ENCODE data around the gene FAM229B.
"Not testable (repeated sequence)": the region's sequence is repeated elsewhere in the genome, so short reads cannot be mapped to it uniquely, and the experiment has no call there.

The FAM229B gene

DNA sequence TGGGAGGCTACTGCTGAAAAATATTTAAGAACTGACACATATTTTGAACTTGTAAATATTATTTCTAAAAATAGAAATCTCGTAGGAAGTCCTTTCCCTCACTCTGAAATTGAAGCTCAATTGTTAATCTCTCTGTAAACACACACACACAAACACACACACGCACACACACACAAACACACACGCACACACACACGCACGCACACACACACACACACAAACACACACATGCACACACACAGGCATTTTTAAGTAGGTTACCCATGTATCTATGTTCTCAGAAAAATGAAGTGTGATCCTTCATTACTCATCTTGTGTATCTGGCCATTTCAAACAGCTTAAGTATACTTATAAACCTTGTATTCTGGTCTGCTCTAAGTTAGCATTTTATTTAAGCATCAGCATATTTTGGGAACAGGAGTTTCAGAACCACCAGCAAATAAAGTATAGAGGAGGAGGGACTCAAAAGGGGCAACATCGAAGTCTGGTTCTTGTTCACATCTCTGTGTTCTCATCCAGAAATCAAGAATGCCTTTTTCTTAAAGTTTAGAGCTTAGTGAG is 21.9 kb upstream of the FAM229B start:
- no peak for DNase-seq

DNA sequence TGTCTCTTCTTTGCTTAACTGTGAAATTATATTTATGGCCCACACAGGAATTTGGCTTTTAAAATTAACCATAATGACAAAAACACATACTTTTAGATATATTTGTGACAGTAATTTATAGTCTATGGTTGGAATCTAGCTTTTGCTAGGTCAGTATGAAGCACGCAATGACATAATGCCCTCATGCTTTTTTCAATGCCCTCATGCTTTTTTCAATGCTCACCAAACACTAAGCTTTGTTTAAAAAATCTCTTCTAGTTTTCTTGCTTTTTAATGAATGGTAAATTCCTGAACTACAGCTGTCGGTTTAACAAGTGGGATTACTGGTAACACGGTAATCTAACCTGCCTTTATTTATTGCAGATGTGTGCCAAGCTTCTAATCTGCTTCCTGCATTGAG is 20.8 kb upstream of the FAM229B start:
- no peak for DNase-seq

GRCh38 chr6:112081569-112081968 is 5.8 kb upstream of the FAM229B start:
- DNase-seq = no peak

DNA sequence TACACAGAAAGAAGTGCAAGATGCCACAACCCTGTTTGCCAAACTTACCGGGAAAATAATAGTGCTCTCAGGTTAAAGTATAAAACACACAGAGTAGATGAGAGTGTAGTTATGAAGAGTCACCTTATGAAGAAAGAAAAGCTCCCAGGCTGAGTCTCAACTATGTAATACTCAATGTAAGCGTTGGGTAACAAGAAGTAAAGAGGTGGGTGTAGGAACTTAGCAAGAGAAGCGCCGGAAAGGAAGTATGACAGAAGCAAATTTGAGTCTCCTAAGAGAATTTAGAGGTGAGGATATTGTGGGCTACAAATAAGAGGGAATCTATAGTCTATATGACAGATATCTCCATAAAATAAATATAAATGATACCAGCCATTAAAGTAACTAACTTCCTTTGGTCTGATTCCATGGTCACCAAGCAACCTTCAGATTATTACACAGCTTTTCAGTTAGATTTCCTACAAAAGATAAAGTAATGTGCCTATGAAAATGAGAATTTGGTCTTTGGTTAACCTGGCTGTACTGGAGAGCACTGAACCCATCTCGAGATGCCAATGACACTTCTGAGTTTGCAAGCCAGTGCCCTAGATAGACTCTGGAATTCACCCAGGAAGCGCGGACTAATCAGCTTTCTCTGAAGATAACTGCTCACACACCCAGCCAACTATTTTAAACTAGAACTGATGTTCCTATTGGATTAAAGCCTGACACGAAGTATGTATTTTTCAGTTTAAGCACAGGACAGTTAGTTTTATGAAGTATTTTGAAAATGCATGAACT is 1.9 kb upstream of the FAM229B start:
- DNase-seq = peak in 1 of 14 donors; percentile 2

DNA sequence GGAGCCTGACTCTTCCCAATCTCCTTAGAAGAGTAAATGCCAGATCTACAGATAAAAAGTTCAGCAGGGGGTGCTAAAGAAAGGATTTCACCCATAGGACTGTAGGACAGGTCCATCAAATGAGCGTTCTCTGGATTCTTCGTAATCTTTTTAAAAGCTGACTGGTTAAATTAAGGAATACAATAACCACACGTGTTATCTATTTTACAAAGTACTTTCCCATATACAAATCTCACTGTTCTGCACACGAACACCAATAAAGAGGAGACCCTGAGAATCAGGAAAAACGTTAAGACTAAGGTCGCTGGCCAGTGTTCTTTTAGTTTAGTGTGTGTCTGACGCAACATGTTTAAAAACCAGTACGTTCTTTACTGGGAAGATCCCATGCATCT is 651 bp upstream of the FAM229B start:
- DNase-seq = peak in 2 of 14 donors; percentile 45 to 55

DNA sequence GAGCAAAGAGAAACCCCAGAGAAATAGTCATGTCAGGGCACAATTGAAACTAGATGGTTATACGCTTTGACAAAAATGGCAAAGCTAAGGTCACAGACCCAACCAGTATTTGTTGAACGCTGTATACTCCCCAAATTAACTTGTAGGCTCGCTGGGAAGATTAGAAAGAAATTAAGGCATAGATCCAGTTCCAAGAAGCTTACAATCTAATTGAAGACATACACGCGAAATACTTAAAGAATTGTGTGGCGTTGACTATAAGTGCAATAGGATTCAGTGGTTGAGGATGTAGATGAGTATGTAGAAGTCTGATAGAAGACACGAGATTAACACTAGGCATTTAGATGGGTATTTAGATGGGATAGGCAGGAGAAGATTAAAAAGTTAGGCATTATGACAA is 525 bp downstream of the FAM229B start:
- DNase-seq = no peak

GRCh38 chr6:112096901-112097300 is 9.5 kb downstream of the FAM229B start:
- DNase-seq = no peak

DNA sequence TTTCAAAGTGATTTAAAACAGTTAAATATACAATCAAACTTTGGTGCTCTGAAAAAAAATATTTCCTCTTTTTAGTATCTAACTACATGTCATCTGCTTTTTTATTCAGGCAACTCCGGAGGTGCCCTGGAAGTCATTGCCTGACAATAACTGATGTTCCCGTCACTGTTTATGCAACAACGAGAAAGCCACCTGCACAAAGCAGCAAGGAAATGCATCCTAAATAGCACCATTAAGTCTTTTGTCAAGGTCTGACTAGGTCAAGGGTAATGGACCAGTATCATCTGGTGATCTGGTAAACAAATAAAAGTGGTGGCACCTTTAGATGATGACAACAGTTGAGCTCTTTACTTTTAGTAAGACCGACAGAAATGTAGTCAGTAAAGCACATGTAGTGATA is 13.2 kb downstream of the FAM229B start:
- DNase-seq = no peak

DNA sequence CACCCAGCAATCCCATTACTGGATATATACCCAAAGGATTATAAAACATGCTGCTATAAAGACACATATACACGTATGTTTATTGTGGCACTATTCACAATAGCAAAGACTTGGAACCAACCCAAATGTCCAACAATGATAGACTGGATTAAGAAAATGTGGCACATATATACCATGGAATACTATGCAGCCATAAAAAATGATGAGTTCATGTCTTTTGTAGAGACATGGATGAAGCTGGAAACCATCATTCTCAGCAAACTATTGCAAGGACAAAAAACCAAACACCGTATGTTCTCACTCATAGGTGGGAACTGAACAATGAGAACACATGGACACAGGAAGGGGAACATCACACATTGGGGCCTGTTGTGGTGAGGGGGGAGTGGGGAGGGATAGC is 18.6 kb downstream of the FAM229B start:
- not testable (repeated sequence) for DNase-seq

DNA sequence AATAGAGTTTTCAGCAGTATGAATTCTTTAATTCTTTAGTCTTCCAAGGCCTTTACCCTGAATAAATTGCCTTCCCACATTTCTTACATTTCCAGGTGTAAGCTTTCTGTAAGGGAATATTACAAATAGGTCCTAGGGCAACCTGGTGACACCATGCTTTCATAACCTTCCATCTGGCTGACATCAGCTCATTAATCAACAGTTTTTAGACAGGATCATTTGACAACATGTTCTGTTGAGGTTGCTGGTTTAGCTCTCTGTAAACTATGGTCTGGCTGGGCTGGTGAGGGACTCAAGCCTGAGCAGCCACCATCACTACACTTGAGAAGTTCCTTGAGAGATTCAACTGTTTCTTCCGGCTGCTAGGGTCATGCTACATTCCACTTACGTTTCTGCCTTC is 19.2 kb downstream of the FAM229B start:
- DNase-seq = no peak

- peak in 2 of 14 donors; percentile 2 to 30 for DNase-seq
Measured at GRCh38 chr6:112109262-112109661, 21.9 kb downstream of the FAM229B start.

- DNase-seq = peak in 1 of 14 donors; percentile 18
Measured at GRCh38 chr6:112113431-112113830, 26.0 kb downstream of the FAM229B start.

DNA sequence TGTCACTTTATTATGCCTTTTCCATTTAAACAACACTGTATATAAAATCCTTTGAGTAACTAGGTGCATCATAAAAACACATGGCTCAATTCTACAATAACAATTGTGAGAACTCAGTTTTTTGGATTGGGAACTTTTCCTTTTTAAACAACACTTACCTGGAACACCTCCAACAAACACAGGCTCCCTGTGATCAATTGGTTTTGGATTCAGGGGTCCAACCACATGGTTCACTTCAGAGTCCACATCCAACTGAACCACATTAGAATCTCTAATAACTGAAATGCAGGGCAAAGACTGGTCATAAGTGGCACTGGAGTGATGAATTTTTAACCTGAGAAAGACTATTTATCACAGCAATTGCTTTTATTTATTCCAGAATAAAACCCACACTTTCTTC is 26.5 kb downstream of the FAM229B start:
- DNase-seq = no peak

GRCh38 chr6:112114577-112115223 is 27.3 kb downstream of the FAM229B start:
- DNase-seq = no peak

GRCh38 chr6:112116221-112116620 is 28.8 kb downstream of the FAM229B start:
- DNase-seq = no peak

- no peak for DNase-seq
Measured at GRCh38 chr6:112117554-112117953, 30.2 kb downstream of the FAM229B start.

DNA sequence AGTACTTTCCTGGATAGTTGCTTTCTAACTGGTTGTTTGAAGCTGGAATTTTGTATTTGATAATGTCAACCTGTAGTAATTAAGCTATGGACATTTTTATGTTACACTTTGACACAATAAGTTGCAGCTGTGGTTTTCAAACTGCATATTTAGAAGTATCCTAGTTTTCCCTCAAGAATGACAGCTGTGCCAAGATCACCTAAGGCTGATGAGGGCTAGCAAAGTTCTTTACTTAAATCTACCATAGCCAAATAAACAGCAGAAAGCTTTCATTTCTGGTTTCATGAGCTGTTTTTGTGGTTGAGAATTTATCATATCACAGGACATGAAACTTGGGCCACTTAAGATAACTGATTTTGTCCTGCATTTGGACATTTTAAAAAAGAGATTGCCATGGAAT is 30.6 kb downstream of the FAM229B start:
- no peak for DNase-seq

- DNase-seq = no peak
Measured at GRCh38 chr6:112122756-112123155, 35.4 kb downstream of the FAM229B start.

GRCh38 chr6:112123982-112124381 is 36.6 kb downstream of the FAM229B start:
- DNase-seq = no peak

- DNase-seq = no peak
Measured at GRCh38 chr6:112128208-112128607, 40.8 kb downstream of the FAM229B start.

GRCh38 chr6:112130878-112131277 is 43.5 kb downstream of the FAM229B start:
- no peak for DNase-seq

DNA sequence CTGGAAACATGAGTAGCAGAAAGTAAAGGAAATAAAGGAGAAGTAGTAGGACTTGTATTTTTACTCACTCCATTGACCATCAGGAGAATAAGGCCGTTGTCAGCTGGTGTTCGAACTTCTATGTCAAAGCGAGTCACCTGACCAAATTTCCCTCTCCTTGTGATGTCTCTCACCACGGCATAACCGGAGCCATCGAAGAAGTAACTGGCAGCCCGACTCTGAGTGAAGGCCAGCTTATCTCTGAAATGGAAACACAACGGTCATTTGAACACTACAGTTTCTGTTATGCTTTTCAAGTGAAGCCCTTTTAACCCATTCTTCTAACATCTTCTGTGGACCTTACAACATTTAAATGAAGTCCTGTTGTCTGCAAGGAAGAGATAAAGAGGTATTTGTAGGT is 51.7 kb downstream of the FAM229B start:
- no peak for DNase-seq

GRCh38 chr6:112141707-112142106 is 54.3 kb downstream of the FAM229B start:
- no peak for DNase-seq
